NB4 (cell line): ENCODE data around the gene AGBL4.

ENCODE experiments used
- CTCF ChIP-seq: IDR thresholded peaks from one replicate; pipeline ENCODE4 v1.5.1; 2012; ENCODE audit warnings: low read depth, low read length
- POLR2A ChIP-seq: IDR thresholded peaks from 2 replicates; pipeline ENCODE4 v1.6.1; 2011; ENCODE audit warnings: mild to moderate bottlenecking; ENCODE audit not compliant: insufficient read length; ENCODE audit errors: extremely low read depth

DNA sequence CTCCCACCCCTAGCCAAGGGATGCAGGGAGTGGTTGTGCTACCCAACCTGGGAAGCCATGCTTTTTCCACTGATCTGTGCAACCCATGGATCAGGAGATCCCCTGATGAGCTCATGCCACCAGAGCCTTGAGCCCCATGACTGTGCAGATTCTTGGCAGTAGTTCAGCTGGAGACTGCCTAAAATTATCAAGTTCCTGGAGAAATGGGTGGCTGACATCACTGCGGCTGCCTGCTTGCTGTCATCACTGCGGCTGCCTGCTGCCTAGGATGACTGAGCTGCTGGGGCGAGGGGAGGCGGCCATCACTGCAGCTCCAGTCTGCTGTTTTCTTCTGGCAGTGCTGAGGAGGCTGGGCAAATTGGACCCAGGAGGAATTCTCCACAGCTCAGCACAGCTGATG is 159.2 kb downstream of the AGBL4 start:
- TF ChIP-seq POLR2A (no peak), CTCF (no peak)
